Tibial nerve (tissue), 4 donors: ENCODE measurements around the gene SLFN14. TPM values are rescaled to one million over a fixed set of nuclear protein-coding genes. Genes with fewer than 3 reads are reported as not detected.

Experiments
- DNase-seq, 2 donors: peaks; one replicate each; pipeline ENCODE4 v3.0.0-alpha.2; 2019; ENCODE audit warnings: low spot score in 2 of 2
- H3K27ac ChIP-seq, 4 donors: fragments of 200-600 bp; sonication (generic) in 3 of 4; one replicate each; pipeline ENCODE4 v1.5.1; 2017 to 2019; ENCODE audit warnings: mild to moderate bottlenecking in 1 of 4
- H3K27me3 ChIP-seq, 2 donors: fragments of 200-600 bp; sonication (generic) in 1 of 2; one replicate each; pipeline versions ENCODE4 v1.5.1 to v1.6.0; 2017 to 2019
- H3K36me3 ChIP-seq, 3 donors: fragments of 200-600 bp; sonication (generic); one replicate each; pipeline ENCODE4 v1.5.1; 2018 to 2019
- H3K4me1 ChIP-seq, 4 donors: fragments of 200-600 bp; sonication (generic) in 3 of 4; one replicate each; pipeline ENCODE4 v1.5.1; 2017 to 2019
- H3K4me3 ChIP-seq, 4 donors: fragments of 200-600 bp; sonication (generic) in 3 of 4; one replicate each; pipeline ENCODE4 v1.5.1; 2017 to 2019; ENCODE audit warnings: mild to moderate bottlenecking in 1 of 4, moderate library complexity in 1 of 4
- H3K9me3 ChIP-seq, 4 donors: fragments of 200-600 bp; sonication (generic) in 3 of 4; one replicate each; pipeline ENCODE4 v1.5.1; 2017 to 2019
- EP300 ChIP-seq, 2 donors: sonication (generic); formaldehyde crosslinking; IDR thresholded peaks; one replicate each; pipeline ENCODE4 v1.6.1; 2017; ENCODE audit warnings: antibody characterized with exemption in 2 of 2, mild to moderate bottlenecking in 1 of 2
- POLR2A ChIP-seq, 2 donors: fragments of 450-650 bp; IDR thresholded peaks; one replicate each; pipeline ENCODE4 v1.6.1; 2017; ENCODE audit warnings: antibody characterized with exemption in 2 of 2, mild to moderate bottlenecking in 2 of 2, moderate library complexity in 2 of 2
- WGBS, 2 donors: methylation state at CpG; one replicate each; pipeline ENCODE4 v1.1.5; 2018; 5-methylcytosine and 5-hydroxymethylcytosine counted together
- total RNA-seq, 4 donors: library from RNA; depleted of rRNA; stranded (reverse); fragments of >200 nt; gene quantifications; one replicate each; pipeline ENCODE4 v1.1.0, GENCODE V29; 2016
- TF ChIP-seq, protein P1 (sequence below), 5 experiments: fragments of 200-600 bp in 3 of 5; fragments of 450-650 bp in 2 of 5; sonication (generic) in 3 of 5; IDR thresholded peaks; one replicate each; pipeline ENCODE4 v1.5.1; 2016 to 2019; ENCODE audit warnings: antibody characterized with exemption in 5 of 5, mild to moderate bottlenecking in 3 of 5, moderate library complexity in 2 of 5

SLFN14 gene
- total RNA-seq, 4 donors from 2014 or later: not detected

DNA sequence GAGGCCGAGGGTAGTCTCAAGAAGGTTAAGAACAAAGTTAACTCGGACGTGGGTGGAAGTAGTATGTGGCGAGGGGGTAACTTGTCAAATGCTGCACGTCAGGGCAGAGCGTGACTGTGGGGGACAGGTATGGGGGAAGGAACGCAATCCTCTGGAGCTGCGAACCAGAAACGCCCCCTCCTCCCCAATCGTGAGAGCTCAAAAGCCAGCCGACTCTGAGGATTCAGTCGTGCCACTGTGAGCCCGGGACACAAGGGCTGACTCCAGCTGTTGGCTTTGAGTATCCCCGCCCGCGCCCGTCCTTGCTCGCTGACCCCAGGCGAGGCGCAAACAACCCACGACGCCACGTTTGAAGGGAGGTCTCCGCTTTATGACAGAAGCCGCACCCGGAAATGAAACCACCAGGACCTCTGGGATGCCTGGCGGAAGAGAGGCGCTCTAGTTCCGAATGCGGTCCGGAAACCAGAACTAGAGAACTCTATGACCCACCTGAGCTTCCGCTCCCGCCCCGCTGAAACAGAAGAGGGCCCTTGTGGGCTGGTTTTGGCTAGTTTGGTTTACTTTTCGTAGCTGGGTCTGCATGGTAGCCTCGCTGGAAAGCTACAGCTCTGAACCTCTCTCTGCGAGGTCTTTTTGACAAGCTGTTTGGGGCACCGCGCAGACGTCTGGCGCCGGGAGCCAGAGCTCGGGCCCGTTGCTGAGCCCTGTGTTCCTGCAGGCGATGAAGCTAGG lies 17.7 kb upstream of the SLFN14 start, which contains the start of gene PEX12:
Gene PEX12 (minus strand): TSS at position 375 of the 732 bp plus-strand sequence. CDS start 550 bp downstream, outside the sequence.
- Histone ChIP-seq H3K27ac (peak within 1 kb of the TSS; percentile 85 to 90 (median 86)), H3K27me3 (no peaks in the 10 kb centered on the region), H3K9me3 (no peaks in the 10 kb centered on the region), H3K36me3 (peaks cover 0 to 25% (median 5%) of the 10 kb centered on the region in 3 donors), H3K4me3 (peak within 1 kb of the TSS; percentile 62 to 79 (median 72)), H3K4me1 (peaks cover 0 to 24% (median 13%) of the 10 kb centered on the region in 4 donors)
- peak; percentile 81 to 90 for DNase-seq
- 0 to 1% methylated on average over 30 to 40 of the region's 45 CpGs for WGBS, 2 donors
- TF ChIP-seq POLR2A (IDR thresholded peaks at IDR 0.05) (peak; percentile 39 to 80), EP300 (IDR thresholded peaks at IDR 0.05) (peak; percentile 67 to 94)
- TF ChIP-seq, protein P1, sequence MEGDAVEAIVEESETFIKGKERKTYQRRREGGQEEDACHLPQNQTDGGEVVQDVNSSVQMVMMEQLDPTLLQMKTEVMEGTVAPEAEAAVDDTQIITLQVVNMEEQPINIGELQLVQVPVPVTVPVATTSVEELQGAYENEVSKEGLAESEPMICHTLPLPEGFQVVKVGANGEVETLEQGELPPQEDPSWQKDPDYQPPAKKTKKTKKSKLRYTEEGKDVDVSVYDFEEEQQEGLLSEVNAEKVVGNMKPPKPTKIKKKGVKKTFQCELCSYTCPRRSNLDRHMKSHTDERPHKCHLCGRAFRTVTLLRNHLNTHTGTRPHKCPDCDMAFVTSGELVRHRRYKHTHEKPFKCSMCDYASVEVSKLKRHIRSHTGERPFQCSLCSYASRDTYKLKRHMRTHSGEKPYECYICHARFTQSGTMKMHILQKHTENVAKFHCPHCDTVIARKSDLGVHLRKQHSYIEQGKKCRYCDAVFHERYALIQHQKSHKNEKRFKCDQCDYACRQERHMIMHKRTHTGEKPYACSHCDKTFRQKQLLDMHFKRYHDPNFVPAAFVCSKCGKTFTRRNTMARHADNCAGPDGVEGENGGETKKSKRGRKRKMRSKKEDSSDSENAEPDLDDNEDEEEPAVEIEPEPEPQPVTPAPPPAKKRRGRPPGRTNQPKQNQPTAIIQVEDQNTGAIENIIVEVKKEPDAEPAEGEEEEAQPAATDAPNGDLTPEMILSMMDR (IDR thresholded peaks at IDR 0.05): peak in 1 of 5 experiments; percentile 36

DNA sequence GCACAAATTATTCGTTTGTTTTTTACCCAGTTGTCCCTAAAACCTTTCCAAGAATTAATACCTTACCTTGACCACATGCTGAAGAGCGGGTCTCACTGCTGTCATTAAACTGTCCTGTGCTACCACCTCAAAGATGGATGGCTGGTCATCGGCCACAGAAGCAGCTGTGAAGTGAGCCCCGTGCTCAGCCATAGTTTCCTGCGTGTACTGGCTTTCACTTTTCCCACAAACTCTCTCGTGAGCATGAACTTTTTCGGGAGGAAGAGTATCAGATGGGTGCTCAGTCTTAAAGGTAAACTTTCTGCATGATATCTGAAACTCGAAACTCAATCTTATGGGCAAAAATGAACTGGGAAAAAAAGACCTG lies 17.2 kb upstream of the SLFN14 start:
- H3K36me3 ChIP-seq: peaks cover 0 to 25% (median 5%) of the 10 kb centered on the region in 3 donors
- no peaks in the 10 kb centered on the region for H3K27me3 ChIP-seq
- TF ChIP-seq EP300 (IDR thresholded peaks at IDR 0.05) (no peak), POLR2A (IDR thresholded peaks at IDR 0.05) (no peak)
- TF ChIP-seq, protein P1 (IDR thresholded peaks at IDR 0.05): no peak
- H3K9me3 ChIP-seq: no peaks in the 10 kb centered on the region
- H3K4me3 ChIP-seq: peak overlapping the region; percentile 62 to 79 (median 72)
- DNase-seq: no peak
- WGBS, 2 donors: 2 to 3% methylated on average over 8 of the region's 8 CpGs
- peak overlapping the region; percentile 85 to 90 (median 86) for H3K27ac ChIP-seq
- H3K4me1 ChIP-seq: peaks cover 0 to 24% (median 13%) of the 10 kb centered on the region in 4 donors

DNA sequence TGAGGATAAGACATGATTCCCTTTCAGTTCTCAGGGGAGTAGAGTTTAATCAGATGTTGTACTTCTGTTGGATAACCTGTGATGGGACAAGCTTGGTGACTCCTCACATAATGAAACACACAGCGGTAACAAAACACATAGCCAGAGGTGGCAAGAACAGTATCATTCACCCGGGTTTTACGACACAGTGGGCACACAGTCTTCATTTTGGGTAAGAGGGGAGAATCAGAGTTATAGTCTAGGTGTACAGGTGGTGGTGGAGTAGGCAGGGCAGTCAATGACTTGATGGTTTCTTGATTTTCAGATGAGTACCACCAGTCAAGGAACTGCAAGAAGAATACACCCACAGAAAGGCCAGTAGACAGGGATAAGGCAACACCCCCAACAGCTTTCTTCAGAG lies 15.1 kb upstream of the SLFN14 start:
- WGBS, 2 donors: 88 to 93% methylated on average over 3 of the region's 3 CpGs
- TF ChIP-seq, protein P1 (IDR thresholded peaks at IDR 0.05): no peak
- TF ChIP-seq EP300 (IDR thresholded peaks at IDR 0.05): no peak
- no peak for TF ChIP-seq POLR2A (IDR thresholded peaks at IDR 0.05)

DNA sequence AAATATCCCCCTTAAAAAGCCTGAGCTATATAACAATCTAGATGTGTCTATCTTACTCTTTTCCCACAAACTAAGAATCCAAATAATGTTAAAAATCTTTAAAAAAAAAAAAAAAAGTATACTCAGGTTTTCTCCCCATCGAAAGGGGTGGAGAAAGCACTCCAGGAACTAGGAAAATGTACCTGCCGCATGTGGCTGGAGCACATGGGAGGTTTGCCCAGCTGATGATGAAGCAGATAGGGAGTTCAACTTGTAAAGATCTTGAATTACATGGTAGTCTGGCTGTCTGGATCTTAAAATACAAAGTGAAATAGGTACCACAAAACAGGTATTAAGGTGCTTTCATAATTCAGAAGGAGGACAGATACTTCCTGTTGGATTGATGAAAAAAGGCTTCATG lies 8.8 kb upstream of the SLFN14 start:
- WGBS, 2 donors: 90 to 92% methylated on average over 2 of the region's 2 CpGs
- no peaks in the 10 kb centered on the region for H3K27me3 ChIP-seq
- H3K9me3 ChIP-seq: no peaks in the 10 kb centered on the region
- TF ChIP-seq EP300 (IDR thresholded peaks at IDR 0.05): no peak
- no peak for TF ChIP-seq POLR2A (IDR thresholded peaks at IDR 0.05)
- TF ChIP-seq, protein P1 (IDR thresholded peaks at IDR 0.05): no peak
- peaks cover 0 to 39% (median 17%) of the 10 kb centered on the region in 4 donors for H3K4me1 ChIP-seq
- H3K4me3 ChIP-seq: no peak overlapping the region
- H3K36me3 ChIP-seq: peaks cover 0 to 11% (median 5%) of the 10 kb centered on the region in 3 donors
- no peak for DNase-seq
- H3K27ac ChIP-seq: no peak overlapping the region

More for the DNA sequence above, 15.1 kb upstream of the SLFN14 start:
- Histone ChIP-seq H3K4me3 (no peak overlapping the region), H3K27ac (no peak overlapping the region), H3K9me3 (no peaks in the 10 kb centered on the region), H3K36me3 (peaks cover 0 to 25% (median 5%) of the 10 kb centered on the region in 3 donors), H3K27me3 (no peaks in the 10 kb centered on the region), H3K4me1 (peaks cover 0 to 34% (median 13%) of the 10 kb centered on the region in 4 donors)
- DNase-seq: no peak

DNA sequence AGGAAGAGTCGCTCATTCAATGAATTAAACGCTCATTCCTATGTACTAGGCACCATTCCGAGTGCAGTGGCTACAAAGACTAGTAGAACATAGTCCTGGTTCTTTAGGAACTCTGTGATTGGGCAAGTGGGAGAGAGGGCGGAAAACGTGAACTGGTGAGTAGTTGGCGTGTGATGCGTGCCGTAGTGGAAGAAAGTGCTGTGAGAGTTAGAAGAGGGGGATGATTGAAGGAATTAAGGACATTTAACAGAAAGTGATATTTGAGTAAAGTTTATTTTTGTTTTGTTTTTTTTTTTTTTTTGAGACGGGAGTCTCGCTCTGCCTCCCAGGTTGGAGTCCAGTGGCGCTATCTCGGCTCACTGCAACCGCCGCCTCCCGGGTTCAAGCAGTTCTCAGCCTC lies 7.9 kb upstream of the SLFN14 start:
- Histone ChIP-seq H3K27ac (peak overlapping the region in 2 of 4 donors; percentile 86 to 91), H3K4me3 (peak overlapping the region; percentile 64 to 86 (median 73)), H3K9me3 (no peaks in the 10 kb centered on the region), H3K36me3 (peaks cover 0 to 2% (median 0%) of the 10 kb centered on the region in 3 donors), H3K4me1 (peaks cover 0 to 39% (median 17%) of the 10 kb centered on the region in 4 donors), H3K27me3 (no peaks in the 10 kb centered on the region)
- TF ChIP-seq POLR2A (IDR thresholded peaks at IDR 0.05): no peak
- TF ChIP-seq EP300 (IDR thresholded peaks at IDR 0.05): no peak
- TF ChIP-seq, protein P1 (IDR thresholded peaks at IDR 0.05): no peak
- WGBS, 2 donors: 29% methylated on average over 15 of the region's 15 CpGs
- no peak for DNase-seq
